Lung (tissue), 12 donors: ENCODE data around the gene MYLK2. TPM values are rescaled to one million over a fixed set of nuclear protein-coding genes. Genes with fewer than 3 reads are reported as not detected.
A peak's percentile ranks its signal among the peaks of the same experiment; 100 is the strongest.

Experiments used
- ATAC-seq: fragments of 200-7000 bp; cut with Tn5 transposase; one replicate; pipeline ENCODE4 v1.9.1; 2020; ENCODE audit warnings: moderate number of reproducible peaks; ENCODE audit not compliant: insufficient read depth, low FRiP score
- DNase-seq, 3 donors: peaks; one replicate each; pipeline ENCODE4 v3.0.0-alpha.2; 2013 to 2017
- H3K27ac ChIP-seq, 2 donors: one replicate each; pipeline ENCODE4 v1.5.1; 2013; ENCODE audit warnings: mild to moderate bottlenecking in 2 of 2, moderate library complexity in 2 of 2, control low read depth in 1 of 2, inconsistent platforms in 1 of 2, low read depth in 1 of 2, low read length in 1 of 2
- H3K27me3 ChIP-seq, 3 donors: one replicate each; pipeline ENCODE4 v1.5.1; 2013; ENCODE audit warnings: low read length in 2 of 3; ENCODE audit not compliant: control insufficient read depth in 3 of 3, insufficient read depth in 3 of 3
- H3K36me3 ChIP-seq, 4 donors: one replicate each; pipeline ENCODE4 v1.5.1; 2013; ENCODE audit warnings: low read length in 4 of 4, mild to moderate bottlenecking in 1 of 4, moderate library complexity in 1 of 4; ENCODE audit not compliant: control insufficient read depth in 4 of 4, insufficient read depth in 4 of 4
- H3K4me1 ChIP-seq, 5 donors: one replicate each; pipeline ENCODE4 v1.5.1; 2013; ENCODE audit warnings: low read length in 5 of 5, mild to moderate bottlenecking in 2 of 5, moderate library complexity in 1 of 5; ENCODE audit not compliant: control insufficient read depth in 5 of 5, insufficient read depth in 5 of 5
- H3K4me3 ChIP-seq: one replicate; pipeline ENCODE4 v1.5.1; 2013; ENCODE audit warnings: mild to moderate bottlenecking, control low read depth, moderate library complexity
- H3K9ac ChIP-seq, 2 donors: one replicate each; pipeline ENCODE4 v1.5.1; 2013; ENCODE audit warnings: low read length in 2 of 2, control low read depth in 1 of 2; ENCODE audit not compliant: insufficient read depth in 1 of 2
- H3K9me3 ChIP-seq, 4 donors: one replicate each; pipeline ENCODE4 v1.5.1; 2013; ENCODE audit warnings: low read length in 3 of 4, mild to moderate bottlenecking in 1 of 4, moderate library complexity in 1 of 4; ENCODE audit not compliant: control insufficient read depth in 4 of 4, insufficient read depth in 3 of 4
- CTCF ChIP-seq: IDR thresholded peaks from 2 replicates; pipeline ENCODE4 v1.5.1; 2012; ENCODE audit warnings: mild to moderate bottlenecking; ENCODE audit errors: control extremely low read depth, extremely low read depth
- whole genome bisulfite sequencing, 2 donors: extraction: QIAGEN DNeasy Blood & Tissue Kit; methylation state at CpG; one replicate each; pipeline ENCODE4 v1.1.7; 2013; 5-methylcytosine and 5-hydroxymethylcytosine counted together
- polyA plus RNA-seq, 2 donors: library from polyadenylated mRNA; stranded (reverse); fragments of 200-250 nt; gene quantifications; one replicate each; pipeline ENCODE4 v1.2.1, GENCODE V29; 2013
- total RNA-seq, 2 donors: library from RNA; depleted of rRNA in 1 of 2; stranded (reverse); fragments of >200 nt in 1 of 2; gene quantifications; one replicate each; pipeline ENCODE4 v1.2.1, GENCODE V29; 2014 to 2021
- donor health status: control.
- donor health status: control.
- donor health status: Bipolar disorder and iron deficiency.
- donor health status: healthy.
- donor health status: DM: yes; HTN: yes; CAD: no.

Gene MYLK2
- total and polyA plus RNA-seq, 4 donors: 0.06 to 0.28 (median 0.26) TPM; not detected in 1

GRCh38 chr20:31842471-31843157 lies 23.5 kb downstream of the MYLK2 start:
- ATAC-seq (peak; percentile 5), DNase-seq (peak; percentile 83 to 87 (median 84))
- Histone ChIP-seq H3K4me3 (no peak overlapping the region), H3K9ac (no peak overlapping the region), H3K9me3 (no peaks in the 10 kb centered on the region), H3K36me3 (no peaks in the 10 kb centered on the region), H3K27me3 (no peaks in the 10 kb centered on the region), H3K27ac (peak overlapping the region; percentile 22 to 59), H3K4me1 (peaks cover 0 to 64% (median 20%) of the 10 kb centered on the region in 5 donors)
- WGBS, 2 donors: 67 to 78% methylated on average over 12 of the region's 12 CpGs
- TF ChIP-seq CTCF: no peak

- no peaks in the 10 kb centered on the region for H3K9me3 ChIP-seq
- DNase-seq (no peak), ATAC-seq (no peak)
- 81 to 84% methylated on average over 6 of the region's 6 CpGs for WGBS, 2 donors
- H3K27me3 ChIP-seq: no peaks in the 10 kb centered on the region
- H3K9ac ChIP-seq: no peak overlapping the region
- no peak overlapping the region for H3K4me3 ChIP-seq
- no peak for TF ChIP-seq CTCF
- H3K27ac ChIP-seq: peak overlapping the region; percentile 2 to 55
- H3K36me3 ChIP-seq: no peaks in the 10 kb centered on the region
- peaks cover 0 to 58% (median 20%) of the 10 kb centered on the region in 5 donors for H3K4me1 ChIP-seq
These were observed 24.1 kb downstream of the MYLK2 start for GRCh38 chr20:31843288-31843687.

GRCh38 chr20:31843881-31844280 lies 24.7 kb downstream of the MYLK2 start:
- H3K4me3 ChIP-seq: no peak overlapping the region
- peak overlapping the region; percentile 2 to 55 for H3K27ac ChIP-seq
- peaks cover 0 to 3% (median 0%) of the 10 kb centered on the region in 3 donors for H3K27me3 ChIP-seq
- no peaks in the 10 kb centered on the region for H3K36me3 ChIP-seq
- DNase-seq (no peak), ATAC-seq (no peak)
- WGBS, 2 donors: 84 to 88% methylated on average over 5 of the region's 5 CpGs
- H3K9ac ChIP-seq: no peak overlapping the region
- H3K4me1 ChIP-seq: peaks cover 0 to 52% (median 20%) of the 10 kb centered on the region in 5 donors
- no peak for TF ChIP-seq CTCF
- H3K9me3 ChIP-seq: no peaks in the 10 kb centered on the region
